HG02981 (cell line): ENCODE data around the gene RPL19.
"Not testable (repeated sequence)": the region's sequence is repeated elsewhere in the genome, so short reads cannot be mapped to it uniquely, and the experiment has no call there.

Experiments used
- ATAC-seq: cut with Tn5 transposase; IDR thresholded peaks from one replicate; pipeline ENCODE4 v1.9.1; 2021; ENCODE audit warnings: mild to moderate bottlenecking, moderate library complexity; ENCODE audit not compliant: unreplicated experiment

RPL19 gene

GRCh38 chr17:39240631-39241030 lies 40.5 kb downstream of the RPL19 start:
- ATAC-seq, result no peak

GRCh38 chr17:39243155-39243554 lies 43.1 kb downstream of the RPL19 start:
- ATAC-seq, result no peak

GRCh38 chr17:39244016-39244599 lies 44.0 kb downstream of the RPL19 start:
- ATAC-seq, result no peak

- no peak for ATAC-seq
Observed at GRCh38 chr17:39244600-39245570, 44.8 kb downstream of the RPL19 start.

- ATAC-seq, result no peak
Observed at GRCh38 chr17:39246274-39246673, 46.2 kb downstream of the RPL19 start.

- not testable (repeated sequence) for ATAC-seq
Observed at GRCh38 chr17:39250076-39250475, 50.0 kb downstream of the RPL19 start.

- ATAC-seq, result no peak
Observed at GRCh38 chr17:39251997-39252396, 51.9 kb downstream of the RPL19 start.

GRCh38 chr17:39252788-39253460 lies 52.8 kb downstream of the RPL19 start:
- ATAC-seq, result no peak
